K562 (cell line): ENCODE measurements around the gene NEURL1B. TPM values are rescaled to one million over a fixed set of nuclear protein-coding genes. Genes with fewer than 3 reads are reported as not detected.
"Not testable (repeated sequence)": the region's sequence is repeated elsewhere in the genome, so short reads cannot be mapped to it uniquely, and the experiment has no call there.

Source experiments
- ATAC-seq: fragments of 200-7000 bp; cut with Tn5 transposase; 3 replicates; pipeline ENCODE4 v1.9.1; 2020; ENCODE audit warnings: moderate library complexity
- BruUV-seq: library from RNA; stranded (reverse); fragments of 400-500 nt; replicated peaks from 2 replicates; lab custom pipeline; 2021; lab: Mats Ljungman, UMichigan
- CTCF ChIA-PET: fragments of 300-600 bp; formaldehyde crosslinking; extraction: SDS; loops from one replicate; lab custom pipeline; 2021; ENCODE audit warnings: low intra/inter-chr PET ratio; lab: Yijun Ruan, JAX
- POLR2A ChIA-PET: fragments of 300-600, 350-650 bp; sonication (Branson Sonifier 250); formaldehyde crosslinking; extraction: SDS; loops from one replicate; lab custom pipeline; 2021; ENCODE audit warnings: antibody characterized with exemption, inconsistent platforms; lab: Yijun Ruan, JAX
- DNase-seq, 4 experiments: peaks; one replicate each; pipeline versions ENCODE4 v3.0.0 to v3.0.0-alpha.2; 2011 to 2018; ENCODE audit warnings: low spot score in 3 of 4, mixed read lengths in 3 of 4; ENCODE audit errors: extremely low read depth in 1 of 4
- FAIRE-seq: peaks from 2 replicates; lab custom pipeline; 2011; peaks lifted over from hg19 to GRCh38; lab: Jason Lieb, UNC
- H2AFZ ChIP-seq: 2 replicates; pipeline ENCODE4 v1.6.0; 2011; ENCODE audit warnings: low read depth, low read length, control low read depth, inconsistent platforms
- H3K27ac ChIP-seq: fragments of 200-600 bp; 3 replicates; pipeline ENCODE4 v1.8.0; 2011; ENCODE audit warnings: low read depth, mild to moderate bottlenecking, control low read depth, inconsistent platforms, low read length, moderate library complexity, mixed read lengths; ENCODE audit errors: extremely low read depth
- H3K27me3 ChIP-seq, 2 experiments: fragments of 300-600 bp in 1 of 2; 2 replicates in 1 of 2; 3 replicates in 1 of 2; pipeline versions ENCODE4 v1.6.0 to v1.8.0; 2011; ENCODE audit warnings: inconsistent platforms in 2 of 2, low read length in 2 of 2, mild to moderate bottlenecking in 1 of 2, mixed read lengths in 1 of 2, moderate library complexity in 1 of 2; ENCODE audit not compliant: control insufficient read depth in 2 of 2, insufficient read depth in 2 of 2
- H3K36me3 ChIP-seq: fragments of 300-600 bp; 3 replicates; pipeline ENCODE4 v1.8.0; 2011; ENCODE audit warnings: mild to moderate bottlenecking, low read length, inconsistent platforms; ENCODE audit not compliant: control insufficient read depth, insufficient read depth
- H3K4me1 ChIP-seq, 2 experiments: fragments of 200-600 bp in 1 of 2; replicated peaks in 1 of 2; 2 replicates in 1 of 2; 3 replicates in 1 of 2; pipeline versions ENCODE4 v1.5.1 to v1.8.0; 2011; ENCODE audit warnings: inconsistent platforms in 2 of 2, low read length in 2 of 2, mild to moderate bottlenecking in 1 of 2, mixed read lengths in 1 of 2, moderate library complexity in 1 of 2; ENCODE audit not compliant: control insufficient read depth in 2 of 2, insufficient read depth in 2 of 2
- H3K4me2 ChIP-seq: 2 replicates; pipeline ENCODE4 v1.6.1; 2011; ENCODE audit warnings: low read length, control low read depth, inconsistent platforms, mixed read lengths; ENCODE audit not compliant: insufficient read depth
- H3K4me3 ChIP-seq: fragments of 200-600 bp; sonication (generic), shearing (Covaris generic); 2 replicates; pipeline ENCODE4 v1.5.1; 2016; ENCODE audit warnings: control low read depth, inconsistent platforms
- H3K79me2 ChIP-seq: fragments of 200-600 bp; 3 replicates; pipeline ENCODE4 v1.8.0; 2011; ENCODE audit warnings: low read length, inconsistent platforms; ENCODE audit not compliant: control insufficient read depth, insufficient read depth
- H3K9ac ChIP-seq, 2 experiments: 2 replicates each; pipeline versions ENCODE4 v1.6.0 to v1.6.1; 2011; ENCODE audit warnings: low read depth in 2 of 2, low read length in 2 of 2, control low read depth in 1 of 2, inconsistent platforms in 1 of 2, mild to moderate bottlenecking in 1 of 2, mixed read lengths in 1 of 2; ENCODE audit not compliant: insufficient read depth in 1 of 2
- H3K9me1 ChIP-seq: one replicate; pipeline ENCODE4 v1.6.0; 2011; ENCODE audit warnings: inconsistent platforms, mild to moderate bottlenecking, low read length, moderate library complexity; ENCODE audit not compliant: control insufficient read depth, insufficient read depth
- H3K9me3 ChIP-seq: replicated peaks from 2 replicates; pipeline ENCODE4 v1.5.1; 2011; ENCODE audit warnings: low read depth, low read length, inconsistent platforms; ENCODE audit not compliant: control insufficient read depth, insufficient read depth
- H4K20me1 ChIP-seq: replicated peaks from 2 replicates; pipeline ENCODE4 v1.6.1; 2011; ENCODE audit warnings: low read length, inconsistent platforms, mixed read lengths; ENCODE audit not compliant: control insufficient read depth, insufficient read depth
- ARID2 ChIP-seq: fragments of 450-650 bp; IDR thresholded peaks from 2 replicates; pipeline ENCODE4 v1.6.1; 2017; ENCODE audit warnings: antibody characterized with exemption, mild to moderate bottlenecking
- ARNT ChIP-seq, 2 experiments: fragments of 450-650 bp; IDR thresholded peaks; 2 replicates each; pipeline ENCODE4 v1.6.1; 2016; ENCODE audit warnings: mild to moderate bottlenecking in 1 of 2
- CEBPG ChIP-seq, 3 experiments: fragments of 200-800 bp in 1 of 3; sonication (Bioruptor generic) in 1 of 3; sonication (generic) in 1 of 3; formaldehyde crosslinking in 1 of 3; IDR thresholded peaks in 2 of 3; conservative IDR thresholded peaks in 1 of 3; 2 replicates each; pipeline versions ENCODE4 v1.6.1 to v1.8.0; 2016 to 2022; ENCODE audit warnings: missing compliant biosample characterization in 2 of 3, missing genetic modification characterization in 2 of 3, mild to moderate bottlenecking in 1 of 3, missing genetic modification reagents in 1 of 3
- NFIC ChIP-seq: fragments of 450-650 bp; IDR thresholded peaks from 2 replicates; pipeline ENCODE4 v1.6.1; 2017; ENCODE audit warnings: mild to moderate bottlenecking, inconsistent platforms
- THRA ChIP-seq: fragments of 450-650 bp; IDR thresholded peaks from 2 replicates; pipeline ENCODE4 v1.6.1; 2017; ENCODE audit warnings: mild to moderate bottlenecking, moderate library complexity
- TSC22D4 ChIP-seq: fragments of 450-650 bp; IDR thresholded peaks from 2 replicates; pipeline ENCODE4 v1.6.1; 2016; ENCODE audit warnings: missing genetic modification characterization, missing biosample characterization, control low read depth
- ZEB2 ChIP-seq: fragments of 450-650 bp; IDR thresholded peaks from 2 replicates; pipeline ENCODE4 v1.6.1; 2016
- WGBS: fragments of 100-300 bp; shearing (Covaris generic); methylation state at CpG from one replicate; pipeline ENCODE4 v1.1.6; 2016; ENCODE audit warnings: low coverage, mixed read lengths; ENCODE audit not compliant: insufficient coverage; ENCODE audit errors: missing lambda C conversion rate; 5-methylcytosine and 5-hydroxymethylcytosine counted together
- in situ Hi-C: fragments of 300-500 bp; cut with MboI; formaldehyde crosslinking; loops from 4 replicates; pipeline ENCODE4 v1.15.0; 2018; ENCODE audit warnings: inconsistent platforms, mixed read lengths
- intact Hi-C: fragments of 100-400 bp; cut with micrococcal nuclease; formaldehyde crosslinking; loops from 2 replicates; pipeline ENCODE4 v1.14.2; 2022
- polyA plus RNA-seq, 8 experiments: library from polyadenylated mRNA; depleted of rRNA in 4 of 8; stranded (reverse) in 5 of 8; unstranded in 3 of 8; fragments of >200 nt; fragmentation: Nextera tagmentation in 2 of 8; fragmentation: Illumina TruSeq in 1 of 8; extraction: Ambion mirVana in 2 of 8; extraction: Trizol in 1 of 8; gene quantifications; 2 replicates each; pipeline versions ENCODE4 v1.2.1 to v1.2.3, GENCODE V29; 2011 to 2014; ENCODE audit warnings: inconsistent platforms in 1 of 8, missing spikeins in 1 of 8
- total RNA-seq, 7 experiments: library from RNA; depleted of rRNA in 6 of 7; stranded (reverse); fragments of >200 nt in 6 of 7; fragmentation: Illumina TruSeq in 2 of 7; extraction: Trizol in 2 of 7; gene quantifications; 2 replicates each; pipeline versions ENCODE4 v1.2.1 to v1.2.3, GENCODE V29; 2011 to 2021; ENCODE audit warnings: low replicate concordance in 1 of 7

NEURL1B gene
- total and polyA plus RNA-seq, 9 of the 15 experiments (the other 6 are each of a cell fraction or from before 2014, with no cell fraction given): 0.04 TPM; not detected in 8

- TF ChIP-seq THRA: no peak
- TF ChIP-seq ZEB2: no peak
- TF ChIP-seq TSC22D4 (tag): no peak
- no peak for TF ChIP-seq CEBPG (CRISPR knock-in tag; IDR thresholded peaks at IDR 0.05)
- no peak for TF ChIP-seq CEBPG (tag; conservative IDR thresholded peaks at IDR 0.05 in 1 of 2, IDR thresholded peaks at IDR 0.05 in 1 of 2)
- no peak for TF ChIP-seq ARNT (IDR thresholded peaks at IDR 0.05)
Measured at GRCh38 chr5:172674155-172674554, 33.1 kb downstream of the NEURL1B start (continued).

- in situ Hi-C loops (no loop called here), intact Hi-C loops (no loop called here)
- no peaks in the 10 kb centered on the region for H3K9me1 ChIP-seq
- H3K4me3 ChIP-seq: no peak overlapping the region
- no TSS peak for BruUV-seq
- H2AFZ ChIP-seq: no peak overlapping the region
- FAIRE-seq: no peak
- H3K36me3 ChIP-seq: no peaks in the 10 kb centered on the region
- H3K9ac ChIP-seq: no peak overlapping the region
- no peak overlapping the region for H3K4me2 ChIP-seq
- no peak overlapping the region for H3K27ac ChIP-seq
- H3K9me3 ChIP-seq: no peaks in the 10 kb centered on the region
- CTCF ChIA-PET: no interaction called here
- no peak for DNase-seq
- H4K20me1 ChIP-seq: no peaks in the 10 kb centered on the region
- H3K4me1 ChIP-seq: peaks cover 2 to 8% of the 10 kb centered on the region in 2 experiments; a peak in 4 of 5 replicates
- H3K79me2 ChIP-seq: no peaks in the 10 kb centered on the region
- 4% methylated on average over 14 of the region's 15 CpGs for WGBS
- TF ChIP-seq NFIC (peak; percentile 18; the same call in 1 of the 2 replicates), ARID2 (no peak)
- peaks cover 5 to 28% of the 10 kb centered on the region in 2 experiments; a peak in 3 of 5 replicates for H3K27me3 ChIP-seq
- no peak for ATAC-seq
- POLR2A ChIA-PET: no interaction called here
Measured at GRCh38 chr5:172676914-172677475, 35.9 kb downstream of the NEURL1B start.

GRCh38 chr5:172678362-172678874 lies 37.4 kb downstream of the NEURL1B start:
- H3K9me3 ChIP-seq, H3K36me3 ChIP-seq, H3K4me1 ChIP-seq, H3K9me1 ChIP-seq, POLR2A ChIA-PET, H3K4me2 ChIP-seq, FAIRE-seq, H4K20me1 ChIP-seq, DNase-seq, H3K4me3 ChIP-seq, in situ Hi-C loops, intact Hi-C loops, ATAC-seq, CTCF ChIA-PET, H3K9ac ChIP-seq, BruUV-seq, H3K27ac ChIP-seq, H2AFZ ChIP-seq, H3K79me2 ChIP-seq: not testable (repeated sequence)
- WGBS: 16% methylated on average over 5 of the region's 5 CpGs
- peaks cover 5 to 28% of the 10 kb centered on the region in 2 experiments; a peak in 3 of 5 replicates for H3K27me3 ChIP-seq
